Activated B cell treated with CpG ODN at 0.5 μM for 24 hours (primary cell): ENCODE results near the gene ZBTB40. TPM values are rescaled to one million over a fixed set of nuclear protein-coding genes. Genes with fewer than 3 reads are reported as not detected.

Experiments used
- ATAC-seq: fragments of 200-7000 bp; cut with Tn5 transposase; one replicate; pipeline ENCODE4 v1.10.0; 2021; ENCODE audit warnings: low read depth, mild to moderate bottlenecking, moderate library complexity
- CTCF ChIA-PET: fragments of 350-600 bp; sonication (Branson Sonifier 250); formaldehyde crosslinking; loops from one replicate; lab custom pipeline; 2021; ENCODE audit warnings: antibody characterized with exemption; lab: Charles Lee
- POLR2A ChIA-PET: fragments of 350-600 bp; sonication (Branson Sonifier 250); formaldehyde crosslinking; loops from one replicate; lab custom pipeline; 2021; ENCODE audit warnings: antibody characterized with exemption; lab: Charles Lee
- DNase-seq: peaks from one replicate; pipeline ENCODE4 v3.0.0; 2022
- H3K27ac Mint-ChIP-seq: one replicate; pipeline ENCODE4 v1.8.0; 2020; ENCODE audit warnings: mixed read lengths
- H3K27me3 Mint-ChIP-seq: one replicate; pipeline ENCODE4 v1.8.0; 2021; ENCODE audit warnings: mixed read lengths
- H3K36me3 Mint-ChIP-seq: one replicate; pipeline ENCODE4 v1.8.0; 2021; ENCODE audit warnings: low read depth, mixed read lengths
- H3K4me1 Mint-ChIP-seq: one replicate; pipeline ENCODE4 v1.8.0; 2021; ENCODE audit warnings: mixed read lengths
- H3K4me3 Mint-ChIP-seq: one replicate; pipeline ENCODE4 v1.8.0; 2020; ENCODE audit warnings: mild to moderate bottlenecking, mixed read lengths
- H3K9me3 Mint-ChIP-seq: one replicate; pipeline ENCODE4 v1.8.0; 2020; ENCODE audit warnings: mixed read lengths
- CTCF ChIP-seq: fragments of 200-600 bp; IDR thresholded peaks from one replicate; pipeline ENCODE4 v1.8.0; 2022; ENCODE audit warnings: antibody characterized with exemption, mild to moderate bottlenecking
- intact Hi-C: fragments of 100-400 bp; cut with micrococcal nuclease; formaldehyde crosslinking; loops from one replicate; pipeline ENCODE4 v1.15.1; 2024
- total RNA-seq: library from RNA; stranded (reverse); gene quantifications from 2 replicates; pipeline ENCODE4 v1.2.3, GENCODE V29; 2022

Gene ZBTB40
- total RNA-seq, 1 donor from 2014 or later = 36.2 TPM

GRCh38 chr1:22461678-22462527 lies 10.3 kb downstream of the ZBTB40 start:
- ChIA-PET CTCF (no interaction called here), POLR2A (interaction anchor here (0.7 kb wide), 1 partner anchor 381 kb away, joined by 5 read pairs; no protein-coding TSS in a partner anchor)
- no peak overlapping the region for H3K4me3 Mint-ChIP-seq
- DNase-seq (no peak), ATAC-seq (no peak)
- no peaks in the 10 kb centered on the region for H3K9me3 Mint-ChIP-seq
- no peak for TF ChIP-seq CTCF
- H3K4me1 Mint-ChIP-seq = peaks cover 25% of the 10 kb centered on the region
- H3K27me3 Mint-ChIP-seq = no peaks in the 10 kb centered on the region
- H3K27ac Mint-ChIP-seq = no peak overlapping the region
- H3K36me3 Mint-ChIP-seq = peaks cover 12% of the 10 kb centered on the region
- intact Hi-C loops = no loop called here

- ChIA-PET CTCF (no interaction called here), POLR2A (interaction anchor here (0.6 kb wide), 1 partner anchor 1497 kb away, joined by 3 read pairs; the partner anchor contains the start of gene PNRC2)
- H3K27me3 Mint-ChIP-seq = no peaks in the 10 kb centered on the region
- no peak overlapping the region for H3K27ac Mint-ChIP-seq
- intact Hi-C loops = no loop called here
- TF ChIP-seq CTCF = no peak
- peaks cover 10% of the 10 kb centered on the region for H3K36me3 Mint-ChIP-seq
- peaks cover 24% of the 10 kb centered on the region for H3K4me1 Mint-ChIP-seq
- H3K4me3 Mint-ChIP-seq = no peak overlapping the region
- ATAC-seq (no peak), DNase-seq (no peak)
- H3K9me3 Mint-ChIP-seq = no peaks in the 10 kb centered on the region
Measured at GRCh38 chr1:22462928-22463327, 11.3 kb downstream of the ZBTB40 start.

- no peak overlapping the region for H3K27ac Mint-ChIP-seq
- ChIA-PET CTCF (no interaction called here), POLR2A (no interaction called here)
- no peaks in the 10 kb centered on the region for H3K9me3 Mint-ChIP-seq
- peaks cover 7% of the 10 kb centered on the region for H3K36me3 Mint-ChIP-seq
- peaks cover 19% of the 10 kb centered on the region for H3K4me1 Mint-ChIP-seq
- no peak for ATAC-seq
- intact Hi-C loops = no loop called here
- no peak overlapping the region for H3K4me3 Mint-ChIP-seq
- DNase-seq = no peak
- no peaks in the 10 kb centered on the region for H3K27me3 Mint-ChIP-seq
- TF ChIP-seq CTCF = no peak
Measured at GRCh38 chr1:22465015-22465565, 13.4 kb downstream of the ZBTB40 start.

GRCh38 chr1:22465671-22466070 lies 14.0 kb downstream of the ZBTB40 start:
- H3K9me3 Mint-ChIP-seq = no peaks in the 10 kb centered on the region
- ATAC-seq (no peak), DNase-seq (no peak)
- H3K4me1 Mint-ChIP-seq = peaks cover 21% of the 10 kb centered on the region
- H3K4me3 Mint-ChIP-seq = no peak overlapping the region
- no peak overlapping the region for H3K27ac Mint-ChIP-seq
- CTCF ChIA-PET = no interaction called here
- TF ChIP-seq CTCF = no peak
- no peaks in the 10 kb centered on the region for H3K27me3 Mint-ChIP-seq
- H3K36me3 Mint-ChIP-seq = peaks cover 7% of the 10 kb centered on the region
- POLR2A ChIA-PET = no interaction called here
- intact Hi-C loops = no loop called here

- DNase-seq (no peak), ATAC-seq (no peak)
- intact Hi-C loops = no loop called here
- Mint-ChIP-seq H3K9me3 (no peaks in the 10 kb centered on the region), H3K4me3 (no peak overlapping the region), H3K27me3 (no peaks in the 10 kb centered on the region), H3K36me3 (peaks cover 20% of the 10 kb centered on the region), H3K27ac (no peak overlapping the region), H3K4me1 (peaks cover 5% of the 10 kb centered on the region)
- POLR2A ChIA-PET = no interaction called here
- CTCF ChIA-PET = no interaction called here
- TF ChIP-seq CTCF = no peak
Measured at GRCh38 chr1:22470227-22470626, 18.6 kb downstream of the ZBTB40 start.
